Astrocyte (in vitro differentiated cells and primary cell): ENCODE data around the gene MAP3K20. TPM values are rescaled to one million over a fixed set of nuclear protein-coding genes. Genes with fewer than 3 reads are reported as not detected.
"Not testable (repeated sequence)": the region's sequence is repeated elsewhere in the genome, so short reads cannot be mapped to it uniquely, and the experiment has no call there.

ENCODE experiments used
- DNase-seq: peaks from one replicate; pipeline ENCODE4 v3.0.0-alpha.2; 2010; ENCODE audit warnings: low read depth
- FAIRE-seq: peaks from 2 replicates; lab custom pipeline; 2011; peaks lifted over from hg19 to GRCh38; lab: Jason Lieb, UNC
- H2AFZ ChIP-seq: 2 replicates; pipeline ENCODE4 v1.6.0; 2012; ENCODE audit warnings: low read depth, low read length, inconsistent platforms
- H3K27ac ChIP-seq: 2 replicates; pipeline ENCODE4 v1.5.1; 2011; ENCODE audit warnings: low read depth, low read length, inconsistent platforms
- H3K27me3 ChIP-seq: 2 replicates; pipeline ENCODE4 v1.6.0; 2011; ENCODE audit warnings: low read length, inconsistent platforms; ENCODE audit not compliant: insufficient read depth
- H3K36me3 ChIP-seq: 2 replicates; pipeline ENCODE4 v1.5.1; 2011; ENCODE audit warnings: low read length, inconsistent platforms; ENCODE audit not compliant: insufficient read depth
- H3K4me1 ChIP-seq: 2 replicates; pipeline ENCODE4 v1.5.1; 2011; ENCODE audit warnings: low read length, inconsistent platforms; ENCODE audit not compliant: insufficient read depth
- H3K4me2 ChIP-seq: 2 replicates; pipeline ENCODE4 v1.6.0; 2012; ENCODE audit warnings: low read length, inconsistent platforms
- H3K4me3 ChIP-seq: 2 replicates; pipeline ENCODE4 v1.5.1; 2011; ENCODE audit warnings: low read depth, mild to moderate bottlenecking, low read length, inconsistent platforms; ENCODE audit not compliant: insufficient read depth
- H3K79me2 ChIP-seq: 2 replicates; pipeline ENCODE4 v1.6.0; 2012; ENCODE audit warnings: mild to moderate bottlenecking, low read length, inconsistent platforms; ENCODE audit not compliant: insufficient read depth
- H3K9ac ChIP-seq: 2 replicates; pipeline ENCODE4 v1.6.0; 2012; ENCODE audit warnings: mild to moderate bottlenecking, low read length, inconsistent platforms
- H3K9me3 ChIP-seq: 2 replicates; pipeline ENCODE4 v1.5.1; 2012; ENCODE audit warnings: low read depth, mild to moderate bottlenecking, low read length, inconsistent platforms; ENCODE audit not compliant: insufficient read depth
- H4K20me1 ChIP-seq: 2 replicates; pipeline ENCODE4 v1.6.0; 2012; ENCODE audit warnings: low read length, inconsistent platforms; ENCODE audit not compliant: insufficient read depth
- H3K27ac Mint-ChIP-seq: one replicate; pipeline ENCODE4 v1.8.0; 2021; ENCODE audit warnings: mild to moderate bottlenecking, mixed read lengths; ENCODE audit not compliant: unreplicated experiment
- H3K27me3 Mint-ChIP-seq: one replicate; pipeline ENCODE4 v1.8.0; 2021; ENCODE audit warnings: low read depth, mixed read lengths; ENCODE audit not compliant: unreplicated experiment
- H3K36me3 Mint-ChIP-seq: one replicate; pipeline ENCODE4 v1.8.0; 2021; ENCODE audit warnings: low read depth, mixed read lengths; ENCODE audit not compliant: unreplicated experiment
- H3K4me1 Mint-ChIP-seq: one replicate; pipeline ENCODE4 v1.8.0; 2021; ENCODE audit warnings: low read depth, mixed read lengths; ENCODE audit not compliant: unreplicated experiment
- H3K4me3 Mint-ChIP-seq: one replicate; pipeline ENCODE4 v1.8.0; 2021; ENCODE audit warnings: mild to moderate bottlenecking, moderate library complexity, mixed read lengths; ENCODE audit not compliant: unreplicated experiment
- H3K9me3 Mint-ChIP-seq: one replicate; pipeline ENCODE4 v1.8.0; 2021; ENCODE audit warnings: mild to moderate bottlenecking, mixed read lengths; ENCODE audit not compliant: unreplicated experiment
- CTCF ChIP-seq: IDR thresholded peaks from 2 replicates; pipeline ENCODE4 v1.5.1; 2011; ENCODE audit warnings: low read depth, mild to moderate bottlenecking, inconsistent platforms, low read length, moderate library complexity; ENCODE audit not compliant: insufficient read depth
- EZH2 ChIP-seq: IDR thresholded peaks from 2 replicates; pipeline ENCODE4 v1.6.1; 2012; ENCODE audit warnings: mild to moderate bottlenecking, low read length, inconsistent platforms; ENCODE audit not compliant: insufficient read depth
- total RNA-seq: library from RNA; stranded (reverse); gene quantifications from 2 replicates; pipeline ENCODE4 v1.2.1, GENCODE V29; 2021

Gene MAP3K20
- total RNA-seq, 1 donor from 2014 or later, result 42.4 TPM

GRCh38 chr2:173034143-173034542 lies 41.5 kb upstream of the MAP3K20 start:
- Mint-ChIP-seq H3K9me3 (no peaks in the 10 kb centered on the region), H3K4me1 (no peaks in the 10 kb centered on the region)

GRCh38 chr2:173037245-173038120 lies 38.2 kb upstream of the MAP3K20 start:
- Histone ChIP-seq H3K4me1 (no peaks in the 10 kb centered on the region), H4K20me1 (no peaks in the 10 kb centered on the region), H3K4me2 (no peak overlapping the region), H2AFZ (no peak overlapping the region), H3K27ac (no peak overlapping the region), H3K27me3 (no peaks in the 10 kb centered on the region), H3K79me2 (no peaks in the 10 kb centered on the region), H3K36me3 (no peaks in the 10 kb centered on the region), H3K9me3 (no peaks in the 10 kb centered on the region), H3K4me3 (no peak overlapping the region), H3K9ac (no peak overlapping the region)
- FAIRE-seq, result no peak
- Mint-ChIP-seq H3K4me1 (no peaks in the 10 kb centered on the region), H3K27ac (no peak overlapping the region), H3K36me3 (no peaks in the 10 kb centered on the region), H3K4me3 (no peak overlapping the region), H3K9me3 (no peaks in the 10 kb centered on the region), H3K27me3 (no peaks in the 10 kb centered on the region)
- TF ChIP-seq EZH2 (no peak), CTCF (no peak)
- no peak for DNase-seq

More at GRCh38 chr2:173034143-173034542, 41.5 kb upstream of the MAP3K20 start:
- H3K9ac ChIP-seq, result no peak overlapping the region
- Mint-ChIP-seq H3K4me3 (no peak overlapping the region), H3K36me3 (no peaks in the 10 kb centered on the region), H3K27ac (no peak overlapping the region), H3K27me3 (no peaks in the 10 kb centered on the region)
- no peaks in the 10 kb centered on the region for H3K36me3 ChIP-seq
- H3K79me2 ChIP-seq, result no peaks in the 10 kb centered on the region
- FAIRE-seq, result no peak
- no peak overlapping the region for H3K4me3 ChIP-seq
- H3K4me2 ChIP-seq, result no peak overlapping the region
- no peak overlapping the region for H2AFZ ChIP-seq
- H3K4me1 ChIP-seq, result no peaks in the 10 kb centered on the region
- no peak for DNase-seq
- no peaks in the 10 kb centered on the region for H3K27me3 ChIP-seq
- no peak overlapping the region for H3K27ac ChIP-seq
- H3K9me3 ChIP-seq, result no peaks in the 10 kb centered on the region
- TF ChIP-seq CTCF (no peak), EZH2 (no peak)
- no peaks in the 10 kb centered on the region for H4K20me1 ChIP-seq

- not testable (repeated sequence) for H3K9ac ChIP-seq, H3K27ac Mint-ChIP-seq, FAIRE-seq, H3K4me2 ChIP-seq, H2AFZ ChIP-seq, H3K27ac ChIP-seq, H3K9me3 Mint-ChIP-seq, H3K4me3 ChIP-seq, H3K4me1 Mint-ChIP-seq, H3K36me3 Mint-ChIP-seq, H3K79me2 ChIP-seq, H3K27me3 Mint-ChIP-seq, H3K36me3 ChIP-seq, H3K4me1 ChIP-seq, DNase-seq, H3K9me3 ChIP-seq, H3K4me3 Mint-ChIP-seq, H4K20me1 ChIP-seq, H3K27me3 ChIP-seq
Observed at GRCh38 chr2:173038257-173038656, 37.4 kb upstream of the MAP3K20 start.
